ENCODE results near the gene SLC7A4.

The SLC7A4 gene

GRCh38 chr22:20997536-20998257 lies 34.7 kb downstream of the SLC7A4 start:
- no peak for DNase-seq (ENCODE audit: low read depth in 2 of 2)

- DNase-seq (ENCODE audit: low read depth in 2 of 2), result no peak
Observed at GRCh38 chr22:20996598-20997535, 35.5 kb downstream of the SLC7A4 start.

GRCh38 chr22:20996031-20996410 lies 36.3 kb downstream of the SLC7A4 start:
- no peak for DNase-seq (ENCODE audit: low read depth in 2 of 2)

- no peak for DNase-seq (ENCODE audit: low read depth in 2 of 2)
Observed at GRCh38 chr22:20995329-20996030, 36.9 kb downstream of the SLC7A4 start.

- no peak for DNase-seq (ENCODE audit: low read depth in 2 of 2)
Observed at GRCh38 chr22:20994902-20995241, 37.5 kb downstream of the SLC7A4 start.

- DNase-seq (ENCODE audit: low read depth in 2 of 2), result no peak
Observed at GRCh38 chr22:20994128-20994901, 38.0 kb downstream of the SLC7A4 start.

GRCh38 chr22:20993304-20994127 lies 38.8 kb downstream of the SLC7A4 start:
- no peak for DNase-seq (ENCODE audit: low read depth in 2 of 2)

- no peak for DNase-seq (ENCODE audit: low read depth in 2 of 2)
Observed at GRCh38 chr22:20992456-20993303, 39.7 kb downstream of the SLC7A4 start.

- no peak for DNase-seq (ENCODE audit: low read depth in 2 of 2)
Observed at GRCh38 chr22:20992056-20992442, 40.3 kb downstream of the SLC7A4 start.

- no peak for DNase-seq (ENCODE audit: low read depth in 2 of 2)
Observed at GRCh38 chr22:20991252-20992055, 40.9 kb downstream of the SLC7A4 start.

GRCh38 chr22:20990184-20991180 lies 41.9 kb downstream of the SLC7A4 start:
- DNase-seq (ENCODE audit: low read depth in 2 of 2), result no peak

- DNase-seq (ENCODE audit: low read depth in 2 of 2), result no peak
Observed at GRCh38 chr22:20989323-20990138, 42.8 kb downstream of the SLC7A4 start.

- DNase-seq (ENCODE audit: low read depth in 2 of 2), result no peak
Observed at GRCh38 chr22:20988573-20989322, 43.6 kb downstream of the SLC7A4 start.

GRCh38 chr22:20987375-20987774 lies 45.0 kb downstream of the SLC7A4 start:
- no peak for DNase-seq (ENCODE audit: low read depth in 2 of 2)

- no peak for DNase-seq (ENCODE audit: low read depth in 2 of 2)
Observed at GRCh38 chr22:20986365-20986764, 46.0 kb downstream of the SLC7A4 start.

GRCh38 chr22:20985720-20986119 lies 46.6 kb downstream of the SLC7A4 start:
- DNase-seq (ENCODE audit: low read depth in 2 of 2), result no peak
